ENCODE results near the gene TDRD10.

GRCh38 chr1:154572468-154573167, 70.6 kb downstream of the TDRD10 start:
- TF ChIP-seq CTCF (IDR thresholded peaks at IDR 0.05): no peak
- TF ChIP-seq ZFX (IDR thresholded peaks at IDR 0.05; ENCODE audit: borderline replicate concordance): no peak

Measured in 22Rv1 (cell line).